ENCODE measurements around the gene NOTCH2.
"Not testable (repeated sequence)": the region's sequence is repeated elsewhere in the genome, so short reads cannot be mapped to it uniquely, and the experiment has no call there.

NOTCH2 gene

GRCh38 chr1:120069920-120070214, 405 bp upstream of the NOTCH2 start:
- DNase-seq (ENCODE audit: low read depth in 2 of 3, low spot score in 1 of 3): not testable (repeated sequence)

GRCh38 chr1:120068683-120069066, 787 bp downstream of the NOTCH2 start:
- DNase-seq (ENCODE audit: low read depth in 2 of 3, low spot score in 1 of 3): peak in 1 of 3 donors; percentile 9

- DNase-seq (ENCODE audit: low read depth in 2 of 3, low spot score in 1 of 3): not testable (repeated sequence)
Observed at GRCh38 chr1:120048208-120048607, 21.3 kb downstream of the NOTCH2 start.

GRCh38 chr1:120041771-120042170, 27.7 kb downstream of the NOTCH2 start:
- not testable (repeated sequence) for DNase-seq (ENCODE audit: low read depth in 2 of 3, low spot score in 1 of 3)

- DNase-seq (ENCODE audit: low read depth in 2 of 3, low spot score in 1 of 3): not testable (repeated sequence)
Observed at GRCh38 chr1:120032253-120032652, 37.2 kb downstream of the NOTCH2 start.

GRCh38 chr1:120023791-120024190, 45.7 kb downstream of the NOTCH2 start:
- not testable (repeated sequence) for DNase-seq (ENCODE audit: low read depth in 2 of 3, low spot score in 1 of 3)

- DNase-seq (ENCODE audit: low read depth in 2 of 3, low spot score in 1 of 3): not testable (repeated sequence)
Observed at GRCh38 chr1:120014978-120015377, 54.5 kb downstream of the NOTCH2 start.

- DNase-seq (ENCODE audit: low read depth in 2 of 3, low spot score in 1 of 3): not testable (repeated sequence)
Observed at GRCh38 chr1:120008320-120008719, 61.1 kb downstream of the NOTCH2 start.

GRCh38 chr1:120007850-120008249, 61.6 kb downstream of the NOTCH2 start:
- DNase-seq (ENCODE audit: low read depth in 2 of 3, low spot score in 1 of 3): not testable (repeated sequence)

GRCh38 chr1:120001035-120001434, 68.4 kb downstream of the NOTCH2 start:
- not testable (repeated sequence) for DNase-seq (ENCODE audit: low read depth in 2 of 3, low spot score in 1 of 3)

- not testable (repeated sequence) for DNase-seq (ENCODE audit: low read depth in 2 of 3, low spot score in 1 of 3)
Observed at GRCh38 chr1:119996731-119997312, 72.6 kb downstream of the NOTCH2 start.

- DNase-seq (ENCODE audit: low read depth in 2 of 3, low spot score in 1 of 3): not testable (repeated sequence)
Observed at GRCh38 chr1:119995975-119996374, 73.5 kb downstream of the NOTCH2 start.

- DNase-seq (ENCODE audit: low read depth in 2 of 3, low spot score in 1 of 3): peak in 1 of 3 donors; percentile 12
Observed at GRCh38 chr1:119988306-119989062, 81.0 kb downstream of the NOTCH2 start.

- no peak for DNase-seq (ENCODE audit: low read depth in 2 of 3, low spot score in 1 of 3)
Observed at GRCh38 chr1:119987686-119988085, 81.8 kb downstream of the NOTCH2 start.

- no peak for DNase-seq (ENCODE audit: low read depth in 2 of 3, low spot score in 1 of 3)
Observed at GRCh38 chr1:119987112-119987511, 82.3 kb downstream of the NOTCH2 start.

GRCh38 chr1:119986007-119986497, 83.4 kb downstream of the NOTCH2 start:
- no peak for DNase-seq (ENCODE audit: low read depth in 2 of 3, low spot score in 1 of 3)

- no peak for DNase-seq (ENCODE audit: low read depth in 2 of 3, low spot score in 1 of 3)
Observed at GRCh38 chr1:119984771-119985170, 84.7 kb downstream of the NOTCH2 start.

- DNase-seq (ENCODE audit: low read depth in 2 of 3, low spot score in 1 of 3): no peak
Observed at GRCh38 chr1:119981986-119982815, 87.3 kb downstream of the NOTCH2 start.

- DNase-seq (ENCODE audit: low read depth in 2 of 3, low spot score in 1 of 3): no peak
Observed at GRCh38 chr1:119981496-119981895, 88.0 kb downstream of the NOTCH2 start.

- no peak for DNase-seq (ENCODE audit: low read depth in 2 of 3, low spot score in 1 of 3)
Observed at GRCh38 chr1:119978018-119978505, 91.4 kb downstream of the NOTCH2 start.

GRCh38 chr1:119977113-119977736, 92.2 kb downstream of the NOTCH2 start:
- not testable (repeated sequence) for DNase-seq (ENCODE audit: low read depth in 2 of 3, low spot score in 1 of 3)

Measured in stimulated activated CD4-positive, alpha-beta T cell treated with anti-CD3 and anti-CD28 coated beads, Interleukin-12 subunit alpha, Interleukin-12 subunit beta, amount 100 ng/mL, for 48 hours (primary cell).